Stomach smooth muscle (tissue), 2 donors: ENCODE measurements around the gene CNPY1.

ENCODE experiments used
- H3K27ac ChIP-seq: one replicate; pipeline ENCODE4 v1.7.0; 2013; ENCODE audit warnings: mild to moderate bottlenecking, low read length, inconsistent platforms
- H3K27me3 ChIP-seq, 2 donors: one replicate each; pipeline ENCODE4 v1.7.0; 2013; ENCODE audit warnings: low read length in 2 of 2; ENCODE audit not compliant: insufficient read depth in 2 of 2, control insufficient read depth in 1 of 2
- H3K36me3 ChIP-seq, 2 donors: one replicate each; pipeline ENCODE4 v1.7.0; 2013; ENCODE audit warnings: low read length in 2 of 2; ENCODE audit not compliant: control insufficient read depth in 2 of 2, insufficient read depth in 2 of 2
- H3K4me1 ChIP-seq: one replicate; pipeline ENCODE4 v1.7.0; 2013; ENCODE audit warnings: low read length; ENCODE audit not compliant: control insufficient read depth, insufficient read depth
- H3K4me3 ChIP-seq, 2 donors: one replicate each; pipeline ENCODE4 v1.7.0; 2013; ENCODE audit warnings: low read length in 2 of 2
- H3K9ac ChIP-seq, 2 donors: one replicate each; pipeline ENCODE4 v1.7.0; 2013; ENCODE audit warnings: low read length in 2 of 2, mild to moderate bottlenecking in 1 of 2
- H3K9me3 ChIP-seq, 2 donors: one replicate each; pipeline ENCODE4 v1.7.0; 2013; ENCODE audit warnings: low read length in 2 of 2; ENCODE audit not compliant: control insufficient read depth in 2 of 2
- donor health status: healthy.
- donor health status: Pancreatic carcinoma.

CNPY1 gene

DNA sequence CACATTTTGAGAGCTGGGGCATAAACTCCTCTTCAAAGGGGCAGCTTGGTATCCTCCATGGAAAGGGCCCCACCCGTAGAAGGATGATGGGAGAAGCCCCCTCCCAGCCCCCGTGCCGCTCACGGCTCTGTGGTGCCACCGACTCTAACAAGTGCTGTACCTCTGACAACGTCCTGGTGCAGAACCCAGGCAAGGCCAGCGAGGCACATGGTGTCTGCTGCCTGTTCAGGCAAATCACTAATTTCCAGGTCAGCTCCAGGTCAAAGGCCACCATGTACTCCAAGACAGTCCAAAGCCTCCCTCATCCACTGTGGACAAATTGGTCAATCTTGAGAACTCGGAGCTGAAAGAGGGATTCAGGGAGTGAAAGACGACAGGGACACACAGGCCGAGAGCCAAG, 11.4 kb upstream of the CNPY1 start:
- no peak overlapping the region for H3K4me3 ChIP-seq
- H3K36me3 ChIP-seq: no peaks in the 10 kb centered on the region
- H3K27ac ChIP-seq: no peak overlapping the region
- H3K9me3 ChIP-seq: peaks cover 0 to 8% of the 10 kb centered on the region in 2 donors
- no peak overlapping the region for H3K9ac ChIP-seq
- no peaks in the 10 kb centered on the region for H3K4me1 ChIP-seq
- H3K27me3 ChIP-seq: peaks cover 3 to 11% of the 10 kb centered on the region in 2 donors

DNA sequence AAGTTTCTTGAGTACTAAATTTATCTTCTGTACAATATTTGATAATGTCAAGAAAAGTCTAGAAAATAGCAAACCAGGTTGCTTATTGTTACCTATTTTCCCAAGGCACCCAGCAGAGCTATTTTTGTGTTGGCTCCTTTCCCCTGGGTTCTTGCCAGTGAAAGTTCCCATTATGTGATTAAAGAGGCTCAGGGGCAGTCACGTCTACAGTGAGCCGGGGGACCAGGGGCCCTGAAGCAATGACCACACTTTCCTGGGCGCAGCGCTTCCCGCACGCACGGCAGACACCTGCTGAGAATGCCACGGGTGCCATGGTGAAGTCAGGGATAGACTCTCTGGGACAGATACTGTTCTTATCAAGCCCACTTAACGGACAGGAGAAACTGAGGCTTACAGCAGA, 10.4 kb upstream of the CNPY1 start:
- H3K9me3 ChIP-seq: peaks cover 0 to 8% of the 10 kb centered on the region in 2 donors
- H3K4me3 ChIP-seq: no peak overlapping the region
- H3K36me3 ChIP-seq: no peaks in the 10 kb centered on the region
- H3K9ac ChIP-seq: no peak overlapping the region
- peaks cover 3 to 11% of the 10 kb centered on the region in 2 donors for H3K27me3 ChIP-seq
- H3K27ac ChIP-seq: no peak overlapping the region
- no peaks in the 10 kb centered on the region for H3K4me1 ChIP-seq

DNA sequence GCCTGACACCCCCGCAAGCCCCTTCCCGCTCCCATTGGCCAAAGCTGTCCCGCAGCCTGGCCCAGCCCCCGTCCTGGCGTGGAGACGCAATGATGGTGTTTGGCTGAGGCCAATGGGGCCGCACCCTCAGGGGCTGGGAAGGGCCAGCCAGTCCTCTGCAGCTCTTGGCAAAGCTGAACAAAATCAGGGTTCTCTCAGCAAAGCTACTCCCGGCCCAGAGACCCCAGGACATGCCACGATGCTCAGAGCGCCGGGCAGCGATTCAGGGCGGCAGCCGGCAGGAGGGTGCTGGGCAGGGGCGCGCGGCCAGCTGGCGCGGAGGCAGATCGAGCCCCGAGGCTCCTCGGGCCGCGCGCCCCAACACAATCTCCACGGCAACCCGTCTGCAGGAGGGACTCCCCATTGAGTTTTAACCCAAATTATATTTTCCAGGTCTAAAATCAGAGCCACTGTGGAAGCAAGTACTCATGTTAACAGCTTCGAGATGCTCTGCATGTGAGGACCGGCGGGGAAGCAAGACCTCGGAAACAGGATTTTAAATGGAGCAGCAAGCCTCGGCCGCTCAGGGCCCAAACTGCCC, 8.8 kb upstream of the CNPY1 start:
- Histone ChIP-seq H3K4me3 (no peak overlapping the region), H3K27me3 (peaks cover 0 to 9% of the 10 kb centered on the region in 2 donors)

DNA sequence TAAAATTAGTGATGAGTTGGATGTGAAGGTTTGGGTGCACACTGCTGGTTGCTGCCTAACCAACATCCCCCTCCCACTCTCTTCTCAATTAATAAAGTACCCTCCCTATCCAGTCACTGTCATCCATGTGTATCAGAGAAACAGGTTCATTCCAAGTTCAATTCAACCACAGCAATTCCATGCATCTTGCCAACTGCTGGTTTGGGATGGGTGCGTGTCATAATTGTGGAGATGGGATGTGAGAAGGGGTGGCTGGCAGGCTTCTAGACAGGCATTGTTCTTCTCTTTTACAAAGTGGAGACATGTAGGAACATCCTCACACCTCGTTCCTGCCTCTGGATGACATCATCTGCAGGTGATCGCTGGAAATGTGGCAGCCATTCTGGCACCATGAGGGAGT, 7.5 kb upstream of the CNPY1 start:
- no peaks in the 10 kb centered on the region for H3K4me1 ChIP-seq
- no peak overlapping the region for H3K9ac ChIP-seq
- peaks cover 0 to 8% of the 10 kb centered on the region in 2 donors for H3K9me3 ChIP-seq
- no peaks in the 10 kb centered on the region for H3K36me3 ChIP-seq
- H3K4me3 ChIP-seq: no peak overlapping the region
- H3K27me3 ChIP-seq: peaks cover 0 to 6% of the 10 kb centered on the region in 2 donors
- H3K27ac ChIP-seq: no peak overlapping the region

More for the DNA sequence above, 8.8 kb upstream of the CNPY1 start:
- Histone ChIP-seq H3K4me1 (no peaks in the 10 kb centered on the region), H3K27ac (no peak overlapping the region), H3K9me3 (peaks cover 0 to 8% of the 10 kb centered on the region in 2 donors), H3K9ac (no peak overlapping the region), H3K36me3 (no peaks in the 10 kb centered on the region)

DNA sequence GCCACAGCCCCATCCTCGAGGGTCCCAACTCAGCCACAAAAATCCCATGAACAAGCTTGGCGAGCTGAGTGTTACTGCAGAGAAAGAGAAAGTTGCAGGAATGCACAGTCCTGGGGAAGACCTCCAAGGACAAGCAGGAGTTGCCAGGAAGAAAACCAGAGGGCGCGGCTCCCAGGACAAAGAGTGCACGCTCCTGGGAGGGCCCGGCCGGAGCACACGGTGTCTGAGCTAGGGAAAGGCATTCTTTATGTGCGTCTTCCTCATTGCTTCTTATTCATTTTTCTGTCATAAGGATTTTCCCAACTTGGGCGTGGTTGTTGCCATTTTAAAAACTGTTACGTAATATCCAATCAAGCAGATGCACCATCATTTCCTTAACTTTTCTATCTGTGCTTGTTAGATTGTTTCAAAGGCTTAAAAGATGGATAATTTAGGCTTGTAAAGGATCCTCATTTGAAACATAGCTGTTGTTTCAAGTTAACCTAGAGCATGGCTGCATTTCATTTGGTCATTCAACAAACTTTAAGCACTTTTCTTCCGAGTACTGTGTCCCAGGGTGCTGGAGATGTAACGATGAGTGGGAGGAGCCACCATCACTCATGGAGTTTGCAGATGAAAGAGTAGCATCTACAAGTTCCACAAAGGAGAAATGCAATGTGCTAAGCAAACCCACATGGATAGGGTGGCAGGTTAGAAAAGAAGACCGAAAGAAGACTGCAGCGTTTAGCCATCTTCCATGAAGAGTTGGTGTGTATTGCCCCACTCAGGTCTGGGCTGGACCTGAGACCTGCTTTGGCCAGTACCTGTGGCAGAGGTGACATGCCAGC, 5.6 kb upstream of the CNPY1 start:
- H3K27ac ChIP-seq: no peak overlapping the region
- H3K9me3 ChIP-seq: peaks cover 0 to 8% of the 10 kb centered on the region in 2 donors
- H3K4me1 ChIP-seq: no peaks in the 10 kb centered on the region
- no peaks in the 10 kb centered on the region for H3K36me3 ChIP-seq
- peaks cover 0 to 7% of the 10 kb centered on the region in 2 donors for H3K27me3 ChIP-seq
- no peak overlapping the region for H3K9ac ChIP-seq
- no peak overlapping the region for H3K4me3 ChIP-seq

DNA sequence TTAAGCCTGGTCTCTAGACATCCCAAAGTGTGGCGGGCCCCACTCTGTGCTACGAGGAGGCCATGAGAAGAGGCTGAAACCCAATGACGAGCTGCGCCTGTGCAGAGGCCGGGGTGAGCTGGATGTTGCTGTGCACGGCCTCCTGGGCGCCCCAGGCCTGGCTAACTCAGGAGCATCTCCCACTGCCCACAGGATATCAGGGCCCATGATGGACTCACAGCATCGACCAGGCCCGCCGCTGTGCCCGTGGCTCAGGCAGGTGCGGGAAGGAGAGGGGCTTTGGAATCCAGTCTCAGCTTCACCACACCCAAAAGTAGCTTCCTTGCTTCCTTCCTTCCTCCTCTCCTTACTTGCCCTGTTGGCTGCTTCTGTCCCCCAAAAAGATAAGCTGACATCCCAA, 4.6 kb upstream of the CNPY1 start:
- H3K9ac ChIP-seq: no peak overlapping the region
- no peaks in the 10 kb centered on the region for H3K36me3 ChIP-seq
- no peak overlapping the region for H3K27ac ChIP-seq
- no peak overlapping the region for H3K4me3 ChIP-seq
- peaks cover 0 to 8% of the 10 kb centered on the region in 2 donors for H3K9me3 ChIP-seq
- H3K4me1 ChIP-seq: no peaks in the 10 kb centered on the region
- peaks cover 0 to 9% of the 10 kb centered on the region in 2 donors for H3K27me3 ChIP-seq

DNA sequence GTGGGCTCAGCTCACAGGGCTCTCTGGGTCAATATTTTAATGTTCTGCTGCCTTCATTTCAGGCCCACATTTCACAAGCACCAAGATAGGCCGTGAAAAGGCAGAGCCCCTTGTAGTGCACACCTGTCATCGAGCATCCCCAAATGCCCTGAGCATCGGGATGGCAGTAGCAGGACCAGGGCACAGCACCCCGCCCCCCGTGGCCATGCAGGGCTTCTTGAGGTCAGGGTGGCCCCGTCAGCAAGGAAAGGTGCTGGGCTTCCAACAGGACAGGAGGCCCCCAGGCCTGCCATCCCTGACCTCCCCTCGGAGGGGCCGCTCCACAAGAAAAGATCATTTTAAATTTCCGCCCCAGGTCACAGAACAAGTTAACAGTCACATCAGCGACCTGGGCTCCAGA, 2.9 kb upstream of the CNPY1 start:
- H3K4me1 ChIP-seq: no peaks in the 10 kb centered on the region
- no peak overlapping the region for H3K9ac ChIP-seq
- no peak overlapping the region for H3K27ac ChIP-seq
- no peaks in the 10 kb centered on the region for H3K36me3 ChIP-seq
- peaks cover 0 to 4% of the 10 kb centered on the region in 2 donors for H3K9me3 ChIP-seq
- no peak overlapping the region for H3K4me3 ChIP-seq
- H3K27me3 ChIP-seq: peaks cover 0 to 9% of the 10 kb centered on the region in 2 donors

DNA sequence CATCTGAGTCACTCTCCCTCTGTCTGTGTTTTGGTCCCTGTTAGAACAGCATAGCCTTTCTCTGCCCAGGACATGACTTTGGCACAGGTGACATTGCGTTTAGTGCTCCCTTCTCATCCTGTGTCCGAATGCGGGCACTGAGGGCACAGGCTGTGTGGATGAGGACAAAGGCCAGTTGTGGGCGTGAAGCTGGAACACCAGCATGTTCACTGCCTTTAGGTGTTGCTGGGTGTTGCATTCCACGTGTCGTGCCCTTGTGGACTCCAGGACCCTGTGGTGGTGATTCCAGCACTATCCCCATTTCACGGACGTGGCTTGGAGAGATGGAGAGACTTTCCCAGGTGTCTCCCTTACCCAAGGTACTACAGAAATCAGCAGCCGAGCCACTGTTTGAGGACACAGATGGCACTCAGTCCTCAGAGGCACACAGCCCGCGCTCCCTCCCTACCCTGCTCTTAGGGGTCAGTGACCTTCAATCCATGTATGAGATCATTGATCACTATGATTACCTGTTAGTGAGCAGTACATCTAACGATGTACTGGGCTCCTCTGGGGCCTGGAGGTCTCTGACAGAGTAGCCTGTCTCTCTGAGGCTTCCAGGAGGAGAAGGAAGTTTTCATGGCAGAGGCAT, 917 bp upstream of the CNPY1 start:
- Histone ChIP-seq H3K4me3 (no peak overlapping the region), H3K27me3 (peaks cover 0 to 9% of the 10 kb centered on the region in 2 donors), H3K27ac (no peak overlapping the region), H3K36me3 (no peaks in the 10 kb centered on the region), H3K9ac (no peak overlapping the region), H3K4me1 (no peaks in the 10 kb centered on the region), H3K9me3 (no peaks in the 10 kb centered on the region)

DNA sequence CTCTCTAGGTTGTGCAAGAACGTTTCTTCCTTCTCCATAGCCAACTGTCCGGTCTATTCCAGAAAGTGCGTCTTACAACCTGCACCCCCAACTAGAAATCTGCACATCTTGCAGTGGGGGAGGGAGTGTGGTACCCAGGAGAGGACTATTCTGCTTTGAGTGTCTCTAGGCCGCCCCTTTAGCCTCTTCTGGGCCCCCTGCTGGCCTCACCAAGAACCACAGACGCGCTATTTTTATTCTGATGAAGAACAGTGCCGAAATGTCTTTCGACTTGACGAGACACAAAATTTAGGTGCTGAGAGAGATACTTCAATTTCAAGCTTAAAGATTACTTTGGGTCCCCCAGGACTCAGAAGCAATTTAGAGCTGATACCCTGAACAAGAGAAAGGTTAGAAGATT, 1.0 kb downstream of the CNPY1 start:
- Histone ChIP-seq H3K4me1 (no peaks in the 10 kb centered on the region), H3K27me3 (peaks cover 0 to 13% of the 10 kb centered on the region in 2 donors), H3K4me3 (no peak overlapping the region), H3K36me3 (no peaks in the 10 kb centered on the region), H3K9me3 (no peaks in the 10 kb centered on the region), H3K27ac (no peak overlapping the region), H3K9ac (no peak overlapping the region)

DNA sequence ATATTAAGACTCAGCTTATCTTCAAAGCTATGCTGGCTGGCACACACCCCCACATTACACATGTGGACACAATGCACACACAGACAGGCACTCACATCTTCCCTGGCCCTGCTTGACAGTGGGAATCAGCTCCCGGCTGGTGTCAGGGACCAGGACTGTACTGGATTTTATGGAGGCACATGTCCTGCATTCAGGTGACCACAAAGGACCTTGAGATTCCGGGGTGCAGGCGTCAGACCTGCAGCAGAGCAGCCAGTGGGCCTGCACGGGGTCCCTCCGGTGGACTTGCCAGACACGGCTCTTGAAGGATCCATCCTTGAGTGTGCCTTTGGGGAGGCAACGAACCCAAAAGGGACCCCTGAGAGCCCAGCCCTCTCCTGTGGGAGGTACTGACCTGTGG, 1.9 kb downstream of the CNPY1 start:
- Histone ChIP-seq H3K4me3 (no peak overlapping the region), H3K9ac (no peak overlapping the region), H3K27ac (no peak overlapping the region), H3K9me3 (no peaks in the 10 kb centered on the region), H3K36me3 (no peaks in the 10 kb centered on the region), H3K27me3 (peaks cover 0 to 14% of the 10 kb centered on the region in 2 donors), H3K4me1 (no peaks in the 10 kb centered on the region)
